HG02571 (cell line): ENCODE data around the gene FXYD5.

Source experiments
- ATAC-seq: cut with Tn5 transposase; IDR thresholded peaks from one replicate; pipeline ENCODE4 v1.9.1; 2021; ENCODE audit warnings: mild to moderate bottlenecking, moderate library complexity; ENCODE audit not compliant: unreplicated experiment

The FXYD5 gene

GRCh38 chr19:35154525-35155406 lies at the start of gene FXYD5:
FXYD5 (plus strand) TSS chr19:35154735; CDS start chr19:35155551, 816 bp downstream.
- no peak for ATAC-seq

GRCh38 chr19:35105047-35105410 lies 49.5 kb upstream of the FXYD5 start:
- ATAC-seq = no peak

GRCh38 chr19:35105411-35106290 lies 48.9 kb upstream of the FXYD5 start:
- ATAC-seq = no peak

GRCh38 chr19:35106291-35106583 lies 48.3 kb upstream of the FXYD5 start:
- no peak for ATAC-seq

GRCh38 chr19:35106898-35107541 lies 47.5 kb upstream of the FXYD5 start:
- no peak for ATAC-seq

GRCh38 chr19:35107545-35107944 lies 47.0 kb upstream of the FXYD5 start:
- ATAC-seq = no peak

GRCh38 chr19:35108730-35109129 lies 45.8 kb upstream of the FXYD5 start:
- no peak for ATAC-seq

GRCh38 chr19:35109395-35110112 lies 45.0 kb upstream of the FXYD5 start:
- ATAC-seq = no peak

GRCh38 chr19:35110974-35111373 lies 43.6 kb upstream of the FXYD5 start:
- no peak for ATAC-seq

GRCh38 chr19:35112995-35113688 lies 41.4 kb upstream of the FXYD5 start:
- no peak for ATAC-seq

- ATAC-seq = no peak
Measured at GRCh38 chr19:35114353-35115176, 40.0 kb upstream of the FXYD5 start.

- ATAC-seq = no peak
Measured at GRCh38 chr19:35115177-35115951, 39.2 kb upstream of the FXYD5 start, which contains the start of gene FXYD3. FXYD3 (plus strand) TSS chr19:35115823; CDS start chr19:35119377, 3,554 bp downstream.

- ATAC-seq = no peak
Measured at GRCh38 chr19:35116072-35116801, 38.3 kb upstream of the FXYD5 start.

- no peak for ATAC-seq
Measured at GRCh38 chr19:35117116-35117515, 37.4 kb upstream of the FXYD5 start.

GRCh38 chr19:35117799-35118198 lies 36.7 kb upstream of the FXYD5 start:
- no peak for ATAC-seq

GRCh38 chr19:35118268-35119020 lies 36.1 kb upstream of the FXYD5 start:
- no peak for ATAC-seq

GRCh38 chr19:35119091-35119490 lies 35.4 kb upstream of the FXYD5 start:
- ATAC-seq = no peak
